IMR-90 (cell line): Measurements from ENCODE around the gene DCHS1. TPM values are rescaled to one million over a fixed set of nuclear protein-coding genes. Genes with fewer than 3 reads are reported as not detected.

Source experiments
- ATAC-seq: fragments of 200-7000 bp; cut with Tn5 transposase; 2 replicates; pipeline ENCODE4 v1.9.1; 2020; ENCODE audit warnings: low read depth, mild to moderate bottlenecking, moderate library complexity
- BruUV-seq: library from RNA; stranded (reverse); fragments of 400-500 nt; replicated peaks from 2 replicates; lab custom pipeline; 2021; lab: Mats Ljungman, UMichigan
- CTCF ChIA-PET: fragments of 300-600 bp; formaldehyde crosslinking; extraction: SDS; loops from one replicate; lab custom pipeline; 2021; ENCODE audit warnings: antibody characterized with exemption; lab: Yijun Ruan, JAX
- POLR2A ChIA-PET: fragments of 300-600 bp; sonication (Branson Sonifier 250); formaldehyde crosslinking; loops from one replicate; lab custom pipeline; 2022; ENCODE audit warnings: antibody characterized with exemption; ENCODE audit not compliant: unreplicated experiment; lab: Charles Lee
- DNase-seq: peaks from one replicate; pipeline ENCODE4 v3.0.0; 2013
- H2AFZ ChIP-seq: replicated peaks from 2 replicates; pipeline ENCODE3; 2013; ENCODE audit warnings: low read length, mild to moderate bottlenecking; ENCODE audit not compliant: poor library complexity
- H2AK5ac ChIP-seq: 2 replicates; pipeline ENCODE4 v1.6.1; 2013; ENCODE audit warnings: low read depth, low read length, inconsistent platforms
- H2AK9ac ChIP-seq: replicated peaks from 2 replicates; pipeline ENCODE3; 2013; ENCODE audit warnings: mild to moderate bottlenecking, low read depth, low read length, moderate library complexity; ENCODE audit not compliant: poor library complexity
- H2BK120ac ChIP-seq: 2 replicates; pipeline ENCODE4 v1.6.1; 2013; ENCODE audit warnings: low read depth, low read length, inconsistent platforms
- H2BK15ac ChIP-seq: 3 replicates; pipeline ENCODE4 v1.6.1; 2013; ENCODE audit warnings: low read depth, low read length, inconsistent platforms
- H2BK20ac ChIP-seq: 2 replicates; pipeline ENCODE4 v1.6.1; 2013; ENCODE audit warnings: low read depth, mild to moderate bottlenecking, inconsistent platforms, low read length, moderate library complexity
- H2BK5ac ChIP-seq: 2 replicates; pipeline ENCODE4 v1.6.1; 2013; ENCODE audit warnings: mild to moderate bottlenecking, low read depth, low read length, inconsistent platforms; ENCODE audit not compliant: poor library complexity, severe bottlenecking
- H3K14ac ChIP-seq: replicated peaks from 2 replicates; pipeline ENCODE4 v1.6.1; 2013; ENCODE audit warnings: low read depth, low read length, inconsistent platforms
- H3K18ac ChIP-seq: 2 replicates; pipeline ENCODE4 v1.6.1; 2013; ENCODE audit warnings: low read depth, low read length, control low read depth
- H3K23ac ChIP-seq: 2 replicates; pipeline ENCODE4 v1.6.1; 2013; ENCODE audit warnings: low read depth, low read length, inconsistent platforms
- H3K27ac ChIP-seq: 2 replicates; pipeline ENCODE4 v1.5.1; 2013; ENCODE audit warnings: mild to moderate bottlenecking, control low read depth, low read length; ENCODE audit not compliant: insufficient read depth
- H3K27me3 ChIP-seq: 2 replicates; pipeline ENCODE4 v1.6.1; 2013; ENCODE audit warnings: low read length; ENCODE audit not compliant: control insufficient read depth, insufficient read depth
- H3K36me3 ChIP-seq: 2 replicates; pipeline ENCODE4 v1.6.1; 2013; ENCODE audit warnings: low read length, mixed read lengths; ENCODE audit not compliant: control insufficient read depth, insufficient read depth
- H3K4ac ChIP-seq: 2 replicates; pipeline ENCODE4 v1.6.1; 2013; ENCODE audit warnings: low read depth, low read length, inconsistent platforms
- H3K4me1 ChIP-seq: 2 replicates; pipeline ENCODE4 v1.6.1; 2013; ENCODE audit warnings: low read length, mixed read lengths; ENCODE audit not compliant: control insufficient read depth, insufficient read depth
- H3K4me2 ChIP-seq: 2 replicates; pipeline ENCODE4 v1.6.1; 2013; ENCODE audit warnings: low read depth, mild to moderate bottlenecking, control low read depth, low read length, moderate library complexity
- H3K4me3 ChIP-seq: 2 replicates; pipeline ENCODE4 v1.5.1; 2013; ENCODE audit warnings: low read depth, mild to moderate bottlenecking, control low read depth, low read length, moderate library complexity; ENCODE audit not compliant: insufficient read depth
- H3K56ac ChIP-seq: 2 replicates; pipeline ENCODE4 v1.6.1; 2013; ENCODE audit warnings: low read length, inconsistent platforms; ENCODE audit not compliant: insufficient read depth; ENCODE audit errors: extremely low read depth
- H3K79me1 ChIP-seq, 2 experiments: 2 replicates each; pipeline ENCODE4 v1.6.1; 2013; ENCODE audit warnings: low read length in 2 of 2, inconsistent platforms in 1 of 2, low read depth in 1 of 2
- H3K9ac ChIP-seq: 2 replicates; pipeline ENCODE4 v1.6.1; 2013; ENCODE audit warnings: low read depth, low read length, control low read depth
- H3K9me1 ChIP-seq: 2 replicates; pipeline ENCODE4 v1.6.1; 2013; ENCODE audit warnings: low read length, inconsistent platforms; ENCODE audit not compliant: insufficient read depth
- H3K9me3 ChIP-seq: 2 replicates; pipeline ENCODE4 v1.6.1; 2013; ENCODE audit warnings: low read length; ENCODE audit not compliant: control insufficient read depth, insufficient read depth
- H4K20me1 ChIP-seq: 2 replicates; pipeline ENCODE4 v1.6.1; 2013; ENCODE audit warnings: low read length, inconsistent platforms; ENCODE audit not compliant: insufficient read depth
- H4K5ac ChIP-seq: 2 replicates; pipeline ENCODE4 v1.6.1; 2013; ENCODE audit warnings: mild to moderate bottlenecking, low read depth, low read length, control low read depth
- H4K8ac ChIP-seq, 2 experiments: 2 replicates each; pipeline ENCODE4 v1.6.1; 2013; ENCODE audit warnings: low read depth in 2 of 2, low read length in 2 of 2, control low read depth in 1 of 2, inconsistent platforms in 1 of 2
- H4K91ac ChIP-seq: 2 replicates; pipeline ENCODE4 v1.6.1; 2013; ENCODE audit warnings: low read depth, low read length, inconsistent platforms; ENCODE audit not compliant: insufficient read depth
- BHLHE40 ChIP-seq: fragments of 150-350 bp; IDR thresholded peaks from 2 replicates; pipeline ENCODE4 v1.6.1; 2016; ENCODE audit warnings: mild to moderate bottlenecking, low read depth, low read length
- CHD1 ChIP-seq: IDR thresholded peaks from 2 replicates; pipeline ENCODE4 v1.6.1; 2012; ENCODE audit warnings: low read depth, low read length, improper control_type of control experiment
- FOS ChIP-seq: fragments of 150-350 bp; IDR thresholded peaks from 2 replicates; pipeline ENCODE4 v1.6.1; 2016; ENCODE audit warnings: low read depth, low read length
- MAFK ChIP-seq: IDR thresholded peaks from 2 replicates; pipeline ENCODE4 v1.6.1; 2012; ENCODE audit warnings: low read depth, low read length, improper control_type of control experiment
- MAZ ChIP-seq: IDR thresholded peaks from 2 replicates; pipeline ENCODE4 v1.6.1; 2012; ENCODE audit warnings: low read depth, mild to moderate bottlenecking, low read length, improper control_type of control experiment, moderate library complexity, borderline replicate concordance
- MXI1 ChIP-seq: IDR thresholded peaks from 2 replicates; pipeline ENCODE4 v1.6.1; 2012; ENCODE audit warnings: low read depth, mild to moderate bottlenecking, low read length, moderate library complexity, borderline replicate concordance
- NFE2L2 ChIP-seq: fragments of 150-350 bp; IDR thresholded peaks from 2 replicates; pipeline ENCODE4 v1.6.1; 2016; ENCODE audit warnings: low read depth, mild to moderate bottlenecking, low read length
- POLR2A ChIP-seq: IDR thresholded peaks from 2 replicates; pipeline ENCODE4 v1.6.1; 2012; ENCODE audit warnings: mild to moderate bottlenecking, low read depth, low read length
- RAD21 ChIP-seq: IDR thresholded peaks from 2 replicates; pipeline ENCODE4 v1.6.1; 2012; ENCODE audit warnings: low read length, improper control_type of control experiment
- SMC3 ChIP-seq: fragments of 150-350 bp; IDR thresholded peaks from 2 replicates; pipeline ENCODE4 v1.6.1; 2016; ENCODE audit warnings: low read depth, mild to moderate bottlenecking, antibody characterized with exemption, low read length, moderate library complexity
- WGBS, 2 experiments: methylation state at CpG; one replicate each; pipeline versions ENCODE4 v1.1.5 to v1.1.7; 2013; ENCODE audit warnings: missing lambda C conversion rate in 2 of 2; ENCODE audit not compliant: insufficient read length in 1 of 2; ENCODE audit errors: extremely low coverage in 2 of 2; 5-methylcytosine and 5-hydroxymethylcytosine counted together
- dilution Hi-C: fragments of 300-500 bp; cut with HindIII; formaldehyde crosslinking; loops from one replicate; pipeline ENCODE4 v1.14.3; 2018; ENCODE audit warnings: low sequenced_read_pairs; ENCODE audit not compliant: unreplicated experiment
- in situ Hi-C: fragments of 300-500 bp; cut with MboI; formaldehyde crosslinking; loops from 3 replicates; pipeline ENCODE4 v1.14.3; 2019; ENCODE audit warnings: low sequenced_read_pairs, inconsistent platforms, mixed read lengths
- intact Hi-C: fragments of 100-400 bp; cut with micrococcal nuclease; formaldehyde crosslinking; loops from 2 replicates; pipeline ENCODE4 v1.10.0; 2022
- polyA plus RNA-seq, 3 experiments: library from polyadenylated mRNA; depleted of rRNA; stranded (reverse); fragments of >200 nt; gene quantifications; 2 replicates each; pipeline ENCODE4 v1.2.3, GENCODE V29; 2012; ENCODE audit warnings: low replicate concordance in 1 of 3
- total RNA-seq: library from RNA; depleted of rRNA; stranded (reverse); fragments of >200 nt; gene quantifications from 2 replicates; pipeline ENCODE4 v1.2.3, GENCODE V29; 2012
- TF ChIP-seq, protein P1 (sequence below): fragments of 150-350 bp; IDR thresholded peaks from 2 replicates; pipeline ENCODE4 v1.6.1; 2017; ENCODE audit warnings: mild to moderate bottlenecking, antibody characterized with exemption, low read length, low read depth
- TF ChIP-seq, protein P2 (sequence below): conservative IDR thresholded peaks from 2 replicates; pipeline ENCODE4 v1.5.1; 2012; ENCODE audit warnings: mild to moderate bottlenecking, low read depth, low read length, improper control_type of control experiment
- TF ChIP-seq, protein P3 (sequence below): fragments of 150-350 bp; IDR thresholded peaks from 2 replicates; pipeline ENCODE4 v1.6.1; 2016; ENCODE audit warnings: low read depth, mild to moderate bottlenecking, low read length, moderate library complexity, borderline replicate concordance

Gene DCHS1
- total and polyA plus RNA-seq, 2 of the 4 experiments (the other 2 are of a cell fraction): 1.4 to 3.3 TPM

DNA sequence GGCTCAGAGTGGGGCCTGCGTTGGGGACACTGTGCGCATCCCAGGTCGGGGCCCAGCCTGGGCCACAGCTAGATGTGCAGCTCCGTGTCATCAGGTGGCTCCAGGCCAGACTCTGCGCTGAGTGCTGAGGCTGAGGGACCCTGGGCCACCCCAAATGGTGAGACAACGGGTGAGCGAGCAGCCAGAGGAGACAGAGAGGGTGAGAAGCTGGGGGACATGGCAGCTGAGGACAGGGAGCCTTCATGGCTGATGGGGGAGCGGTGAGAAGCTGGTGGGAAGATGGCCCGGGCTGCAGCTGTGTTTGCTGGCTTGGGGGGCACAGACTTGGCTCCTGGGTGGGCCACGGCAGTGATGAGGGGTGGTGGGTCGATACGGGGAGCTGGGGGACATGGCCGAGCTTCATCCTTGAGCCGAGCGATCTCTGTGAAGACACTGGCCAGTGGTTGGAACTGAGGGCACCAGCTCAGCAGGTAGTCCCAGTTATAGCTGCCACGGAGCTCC lies 33.8 kb downstream of the DCHS1 start:
- H3K4me2 ChIP-seq: no peak overlapping the region
- H3K23ac ChIP-seq: no peak overlapping the region
- peaks cover 9% of the 10 kb centered on the region; the same call in 1 of the 2 replicates for H4K20me1 ChIP-seq
- WGBS, 2 experiments: 83% methylated on average over 5 of the region's 16 CpGs; no CpG with 5 or more reads in 1 of the 2 experiments
- H2BK120ac ChIP-seq: no peak overlapping the region
- no peak overlapping the region for H4K91ac ChIP-seq
- no peak overlapping the region for H4K5ac ChIP-seq
- no peak for DNase-seq
- no peaks in the 10 kb centered on the region for H3K27me3 ChIP-seq
- in situ Hi-C loops (no loop called here), intact Hi-C loops (no loop called here), dilution Hi-C loops (no loop called here)
- no peak overlapping the region for H4K8ac ChIP-seq
- H3K9me3 ChIP-seq: no peaks in the 10 kb centered on the region
- H2AK9ac ChIP-seq: no peak overlapping the region
- no TSS peak for BruUV-seq
- no peak overlapping the region for H2BK15ac ChIP-seq
- no peak overlapping the region for H3K4me3 ChIP-seq
- no peak overlapping the region for H2BK5ac ChIP-seq
- ATAC-seq: no peak
- H2BK20ac ChIP-seq: no peak overlapping the region
- H3K56ac ChIP-seq: no peak overlapping the region
- no peak overlapping the region for H2AFZ ChIP-seq
- POLR2A ChIA-PET: interaction anchor here (0.6 to 1.0 kb wide), 2 partner anchors 10 to 146 kb away, joined by 4 to 9 read pairs; partner anchors contain the start of gene TAF10
- TF ChIP-seq, protein P1, sequence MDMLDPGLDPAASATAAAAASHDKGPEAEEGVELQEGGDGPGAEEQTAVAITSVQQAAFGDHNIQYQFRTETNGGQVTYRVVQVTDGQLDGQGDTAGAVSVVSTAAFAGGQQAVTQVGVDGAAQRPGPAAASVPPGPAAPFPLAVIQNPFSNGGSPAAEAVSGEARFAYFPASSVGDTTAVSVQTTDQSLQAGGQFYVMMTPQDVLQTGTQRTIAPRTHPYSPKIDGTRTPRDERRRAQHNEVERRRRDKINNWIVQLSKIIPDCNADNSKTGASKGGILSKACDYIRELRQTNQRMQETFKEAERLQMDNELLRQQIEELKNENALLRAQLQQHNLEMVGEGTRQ: no peak
- TF ChIP-seq MAFK: no peak
- TF ChIP-seq FOS: no peak
- no peak for TF ChIP-seq CHD1
- TF ChIP-seq MAZ: no peak
- TF ChIP-seq, protein P2, sequence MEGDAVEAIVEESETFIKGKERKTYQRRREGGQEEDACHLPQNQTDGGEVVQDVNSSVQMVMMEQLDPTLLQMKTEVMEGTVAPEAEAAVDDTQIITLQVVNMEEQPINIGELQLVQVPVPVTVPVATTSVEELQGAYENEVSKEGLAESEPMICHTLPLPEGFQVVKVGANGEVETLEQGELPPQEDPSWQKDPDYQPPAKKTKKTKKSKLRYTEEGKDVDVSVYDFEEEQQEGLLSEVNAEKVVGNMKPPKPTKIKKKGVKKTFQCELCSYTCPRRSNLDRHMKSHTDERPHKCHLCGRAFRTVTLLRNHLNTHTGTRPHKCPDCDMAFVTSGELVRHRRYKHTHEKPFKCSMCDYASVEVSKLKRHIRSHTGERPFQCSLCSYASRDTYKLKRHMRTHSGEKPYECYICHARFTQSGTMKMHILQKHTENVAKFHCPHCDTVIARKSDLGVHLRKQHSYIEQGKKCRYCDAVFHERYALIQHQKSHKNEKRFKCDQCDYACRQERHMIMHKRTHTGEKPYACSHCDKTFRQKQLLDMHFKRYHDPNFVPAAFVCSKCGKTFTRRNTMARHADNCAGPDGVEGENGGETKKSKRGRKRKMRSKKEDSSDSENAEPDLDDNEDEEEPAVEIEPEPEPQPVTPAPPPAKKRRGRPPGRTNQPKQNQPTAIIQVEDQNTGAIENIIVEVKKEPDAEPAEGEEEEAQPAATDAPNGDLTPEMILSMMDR: no peak
- TF ChIP-seq NFE2L2: no peak
- no peak for TF ChIP-seq SMC3
- TF ChIP-seq BHLHE40: no peak
- TF ChIP-seq MXI1: no peak
- no peak for TF ChIP-seq RAD21
- TF ChIP-seq, protein P3, sequence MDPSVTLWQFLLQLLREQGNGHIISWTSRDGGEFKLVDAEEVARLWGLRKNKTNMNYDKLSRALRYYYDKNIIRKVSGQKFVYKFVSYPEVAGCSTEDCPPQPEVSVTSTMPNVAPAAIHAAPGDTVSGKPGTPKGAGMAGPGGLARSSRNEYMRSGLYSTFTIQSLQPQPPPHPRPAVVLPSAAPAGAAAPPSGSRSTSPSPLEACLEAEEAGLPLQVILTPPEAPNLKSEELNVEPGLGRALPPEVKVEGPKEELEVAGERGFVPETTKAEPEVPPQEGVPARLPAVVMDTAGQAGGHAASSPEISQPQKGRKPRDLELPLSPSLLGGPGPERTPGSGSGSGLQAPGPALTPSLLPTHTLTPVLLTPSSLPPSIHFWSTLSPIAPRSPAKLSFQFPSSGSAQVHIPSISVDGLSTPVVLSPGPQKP: no peak
- no peak for TF ChIP-seq POLR2A
- peaks cover 32% of the 10 kb centered on the region for H3K36me3 ChIP-seq
- H3K18ac ChIP-seq: no peak overlapping the region
- H3K79me1 ChIP-seq: peaks cover 9 to 22% of the 10 kb centered on the region in 2 experiments
- CTCF ChIA-PET: no interaction called here
- H3K27ac ChIP-seq: no peak overlapping the region
- peaks cover 8% of the 10 kb centered on the region for H3K9me1 ChIP-seq
- no peak overlapping the region for H3K4ac ChIP-seq
- H3K9ac ChIP-seq: no peak overlapping the region
- peaks cover 7% of the 10 kb centered on the region for H3K4me1 ChIP-seq
- no peak overlapping the region for H2AK5ac ChIP-seq
- H3K14ac ChIP-seq: no peak overlapping the region
